Hypothalamus (tissue), 51 donors: ENCODE data around the gene FHIT.

Experiments used
- DNase-seq, 51 donors: peaks; one replicate each; lab custom pipeline; 2025; lab: John Stamatoyannopoulos, UW

The FHIT gene

GRCh38 chr3:60107275-60107674 lies 1144.0 kb downstream of the FHIT start:
- no peak for DNase-seq

GRCh38 chr3:60102154-60102553 lies 1149.1 kb downstream of the FHIT start:
- DNase-seq: no peak

GRCh38 chr3:60101621-60102020 lies 1149.6 kb downstream of the FHIT start:
- DNase-seq: no peak

GRCh38 chr3:60096403-60096802 lies 1154.8 kb downstream of the FHIT start:
- no peak for DNase-seq

- DNase-seq: no peak
Measured at GRCh38 chr3:60095930-60096329, 1155.3 kb downstream of the FHIT start.

GRCh38 chr3:60095516-60095915 lies 1155.7 kb downstream of the FHIT start:
- no peak for DNase-seq

- DNase-seq: no peak
Measured at GRCh38 chr3:60094392-60094947, 1156.8 kb downstream of the FHIT start.

GRCh38 chr3:60090548-60090947 lies 1160.7 kb downstream of the FHIT start:
- DNase-seq: no peak

- DNase-seq: no peak
Measured at GRCh38 chr3:60086811-60087210, 1164.4 kb downstream of the FHIT start.

- no peak for DNase-seq
Measured at GRCh38 chr3:60085649-60086048, 1165.6 kb downstream of the FHIT start.

- no peak for DNase-seq
Measured at GRCh38 chr3:60081381-60082095, 1169.7 kb downstream of the FHIT start.

GRCh38 chr3:60080648-60081047 lies 1170.6 kb downstream of the FHIT start:
- no peak for DNase-seq

- DNase-seq: no peak
Measured at GRCh38 chr3:60079076-60079475, 1172.2 kb downstream of the FHIT start.

- no peak for DNase-seq
Measured at GRCh38 chr3:60076331-60076730, 1174.9 kb downstream of the FHIT start.

- no peak for DNase-seq
Measured at GRCh38 chr3:60073942-60074341, 1177.3 kb downstream of the FHIT start.

- no peak for DNase-seq
Measured at GRCh38 chr3:60073228-60073627, 1178.0 kb downstream of the FHIT start.

- DNase-seq: no peak
Measured at GRCh38 chr3:60070366-60070765, 1180.9 kb downstream of the FHIT start.

- DNase-seq: no peak
Measured at GRCh38 chr3:60065227-60065868, 1185.9 kb downstream of the FHIT start.

- no peak for DNase-seq
Measured at GRCh38 chr3:60064210-60065178, 1186.8 kb downstream of the FHIT start.

GRCh38 chr3:60056404-60056803 lies 1194.8 kb downstream of the FHIT start:
- no peak for DNase-seq

- DNase-seq: no peak
Measured at GRCh38 chr3:60055765-60056164, 1195.5 kb downstream of the FHIT start.
